DND-41 (cell line): ENCODE data around the gene DIP2B.

Experiments used
- CTCF ChIP-seq: IDR thresholded peaks from 2 replicates; pipeline ENCODE4 v1.5.1; 2012; ENCODE audit warnings: borderline replicate concordance, low read length, moderate library complexity, mild to moderate bottlenecking; ENCODE audit not compliant: poor library complexity, severe bottlenecking; ENCODE audit errors: extremely low read depth
- EZH2 ChIP-seq: IDR thresholded peaks from 3 replicates; pipeline ENCODE4 v1.6.1; 2012; ENCODE audit warnings: borderline replicate concordance, low read depth, mild to moderate bottlenecking, moderate library complexity, low read length, inconsistent platforms; ENCODE audit not compliant: severe bottlenecking

GRCh38 chr12:50636505-50636904 lies 131.7 kb downstream of the DIP2B start:
- TF ChIP-seq CTCF (no peak), EZH2 (no peak)
